H1 (cell line): ENCODE results near the gene MYOG. TPM values are rescaled to one million over a fixed set of nuclear protein-coding genes. Genes with fewer than 3 reads are reported as not detected.

Experiments used
- ASH2L ChIP-seq: fragments of 200-600, 300-600 bp; sonication (generic); IDR thresholded peaks from one replicate; pipeline ENCODE4 v1.7.1; 2017; ENCODE audit warnings: low read length
- CHD7 ChIP-seq: fragments of 300-600 bp; sonication (generic); IDR thresholded peaks from 2 replicates; pipeline ENCODE4 v1.7.1; 2012; ENCODE audit warnings: low read length, moderate library complexity, mild to moderate bottlenecking, inconsistent platforms; ENCODE audit not compliant: insufficient replicate concordance
- CREB1 ChIP-seq: IDR thresholded peaks from 2 replicates; pipeline ENCODE4 v1.6.1; 2012; ENCODE audit warnings: inconsistent platforms
- EGR1 ChIP-seq: IDR thresholded peaks from 2 replicates; pipeline ENCODE4 v1.6.1; 2011; ENCODE audit warnings: low read depth, low read length, borderline replicate concordance
- EP300 ChIP-seq, 2 experiments: IDR thresholded peaks; 1 replicate in 1 of 2; 2 replicates in 1 of 2; pipeline ENCODE4 v1.6.1; 2011 to 2012; ENCODE audit warnings: low read depth in 2 of 2, low read length in 2 of 2, mild to moderate bottlenecking in 2 of 2, borderline replicate concordance in 1 of 2, inconsistent platforms in 1 of 2, moderate library complexity in 1 of 2
- GTF2F1 ChIP-seq: IDR thresholded peaks from 2 replicates; pipeline ENCODE4 v1.6.1; 2012; ENCODE audit warnings: low read depth, low read length, improper control_type of control experiment, borderline replicate concordance
- POU5F1 ChIP-seq: IDR thresholded peaks from 2 replicates; pipeline ENCODE4 v1.6.1; 2011; ENCODE audit warnings: low read depth, mild to moderate bottlenecking, low read length, moderate library complexity
- polyA plus RNA-seq, 7 experiments: library from polyadenylated mRNA; depleted of rRNA in 3 of 7; stranded (reverse) in 5 of 7; unstranded in 2 of 7; fragments of >200 nt in 5 of 7; fragments of 200-250 nt in 2 of 7; gene quantifications; 1 replicate in 5 of 7; 2 replicates in 1 of 7; 4 replicates in 1 of 7; pipeline versions ENCODE4 v1.2.1 to v1.2.3, GENCODE V29; 2011 to 2013; ENCODE audit warnings: missing spikeins in 2 of 7, mixed read lengths in 2 of 7
- total RNA-seq: library from RNA; stranded (reverse); fragmentation: NEBNext Ultra II Directional; extraction: Animal tissue kit (Norgen Biotek cat#: 25700); gene quantifications from 2 replicates; pipeline ENCODE4 v1.2.1, GENCODE V29; 2021

MYOG gene
- total and polyA plus RNA-seq, 2 of the 8 experiments (the other 6 are each of a cell fraction or from before 2014, with no cell fraction given), result not detected

- TF ChIP-seq CHD7, result no peak
- TF ChIP-seq EP300 (IDR thresholded peaks at IDR 0.05; ENCODE audit: borderline replicate concordance in 1 of 2, low read depth in 2 of 2, low read length in 2 of 2), result no peak
- no peak for TF ChIP-seq ASH2L
- no peak for TF ChIP-seq EGR1
- no peak for TF ChIP-seq CREB1
- no peak for TF ChIP-seq POU5F1
- no peak for TF ChIP-seq GTF2F1
- TF ChIP-seq, all 59 proteins: peak for 0
Measured at GRCh38 chr1:203124546-203125317, 38.9 kb upstream of the MYOG start (continued).
